Neural cell (in vitro differentiated cells): Measurements from ENCODE around the gene SLC26A9. TPM values are rescaled to one million over a fixed set of nuclear protein-coding genes. Genes with fewer than 3 reads are reported as not detected.

ENCODE experiments used
- H2AFZ ChIP-seq: fragments of 200-600, 300-800 bp; sonication (generic), shearing (Covaris generic); 2 replicates; pipeline ENCODE4 v1.6.0; 2014; ENCODE audit warnings: low read depth, mild to moderate bottlenecking, antibody characterized with exemption, low read length, moderate library complexity
- H3F3A ChIP-seq: fragments of 200-600 bp; shearing (Covaris generic); 2 replicates; pipeline ENCODE4 v1.6.1; 2016; ENCODE audit warnings: mild to moderate bottlenecking, moderate library complexity, mixed read lengths, antibody characterized with exemption, low read length; ENCODE audit not compliant: insufficient read depth, poor library complexity, severe bottlenecking
- H3K27ac ChIP-seq: fragments of 200-600, 300-800 bp; sonication (generic), shearing (Covaris generic); 2 replicates; pipeline ENCODE4 v1.5.1; 2014; ENCODE audit warnings: mild to moderate bottlenecking, low read length, moderate library complexity
- H3K27me3 ChIP-seq: fragments of 300-800, 200-600 bp; sonication (generic), shearing (Covaris generic); 2 replicates; pipeline ENCODE4 v1.6.0; 2014; ENCODE audit warnings: mild to moderate bottlenecking, low read depth, low read length, moderate library complexity; ENCODE audit not compliant: insufficient read depth
- H3K36me3 ChIP-seq: fragments of 300-800, 200-600 bp; sonication (generic), shearing (Covaris generic); 2 replicates; pipeline ENCODE4 v1.5.1; 2014; ENCODE audit warnings: mild to moderate bottlenecking, antibody characterized with exemption, low read length, moderate library complexity; ENCODE audit not compliant: insufficient read depth
- H3K4me2 ChIP-seq: fragments of 300-800, 200-600 bp; sonication (generic), shearing (Covaris generic); 2 replicates; pipeline ENCODE4 v1.6.0; 2014; ENCODE audit warnings: mild to moderate bottlenecking, low read length
- H3K4me3 ChIP-seq: fragments of 300-800, 200-600 bp; sonication (generic), shearing (Covaris generic); 2 replicates; pipeline ENCODE4 v1.5.1; 2014; ENCODE audit warnings: mild to moderate bottlenecking, low read length, moderate library complexity
- H3K79me2 ChIP-seq: fragments of 200-600 bp; shearing (Covaris generic); replicated peaks from 2 replicates; pipeline ENCODE4 v1.6.0; 2014; ENCODE audit warnings: mild to moderate bottlenecking, low read length, moderate library complexity; ENCODE audit not compliant: insufficient read depth
- H3K9ac ChIP-seq: fragments of 300-800, 200-600 bp; sonication (generic), shearing (Covaris generic); 2 replicates; pipeline ENCODE4 v1.6.1; 2016; ENCODE audit warnings: mild to moderate bottlenecking, low read length, mixed read lengths
- H3K9me2 ChIP-seq: fragments of 200-600 bp; shearing (Covaris generic); 2 replicates; pipeline ENCODE4 v1.6.1; 2016; ENCODE audit warnings: mild to moderate bottlenecking, low read length, mixed read lengths; ENCODE audit not compliant: insufficient read depth
- H3K9me3 ChIP-seq: fragments of 200-600, 300-800 bp; sonication (generic), shearing (Covaris generic); 2 replicates; pipeline ENCODE4 v1.6.1; 2016; ENCODE audit warnings: mild to moderate bottlenecking, mixed run types, low read length, moderate library complexity, mixed read lengths
- H4K20me1 ChIP-seq: fragments of 200-600 bp; shearing (Covaris generic); 2 replicates; pipeline ENCODE4 v1.6.1; 2016; ENCODE audit warnings: mild to moderate bottlenecking, mixed run types; ENCODE audit not compliant: insufficient read depth
- EP300 ChIP-seq: fragments of 450-650 bp; conservative IDR thresholded peaks from 2 replicates; pipeline ENCODE4 v1.6.1; 2014; ENCODE audit warnings: antibody characterized with exemption, mild to moderate bottlenecking, moderate library complexity; ENCODE audit not compliant: poor library complexity, severe bottlenecking
- EZH2 ChIP-seq: fragments of 200-600, 300-800 bp; shearing (Covaris generic), sonication (generic); IDR thresholded peaks from 2 replicates; pipeline ENCODE4 v1.6.1; 2014; ENCODE audit warnings: antibody characterized with exemption, low read length, borderline replicate concordance, mild to moderate bottlenecking; ENCODE audit not compliant: insufficient read depth, poor library complexity, severe bottlenecking
- MXI1 ChIP-seq: fragments of 450-650 bp; conservative IDR thresholded peaks from 2 replicates; pipeline ENCODE4 v1.6.1; 2014; ENCODE audit warnings: antibody characterized with exemption, mild to moderate bottlenecking; ENCODE audit not compliant: poor library complexity, severe bottlenecking
- POLR2AphosphoS5 ChIP-seq: IDR thresholded peaks from 2 replicates; pipeline ENCODE4 v1.6.1; 2012
- RAD21 ChIP-seq: fragments of 450-650 bp; conservative IDR thresholded peaks from 2 replicates; pipeline ENCODE4 v1.6.1; 2014; ENCODE audit warnings: antibody characterized with exemption, mild to moderate bottlenecking, moderate library complexity
- SMC3 ChIP-seq: fragments of 450-650 bp; conservative IDR thresholded peaks from 2 replicates; pipeline ENCODE4 v1.6.1; 2014; ENCODE audit warnings: antibody characterized with exemption, mild to moderate bottlenecking, moderate library complexity; ENCODE audit not compliant: poor library complexity
- TAF1 ChIP-seq: IDR thresholded peaks from 2 replicates; pipeline ENCODE4 v1.6.1; 2012; ENCODE audit warnings: low read depth
- polyA plus RNA-seq: library from polyadenylated mRNA; depleted of rRNA; stranded (reverse); fragments of >200 nt; gene quantifications from 2 replicates; pipeline ENCODE4 v1.2.3, GENCODE V29; 2014
- TF ChIP-seq, protein P1 (sequence below): fragments of 450-650 bp; IDR thresholded peaks from 2 replicates; pipeline ENCODE4 v1.5.1; 2014; ENCODE audit warnings: antibody characterized with exemption, mild to moderate bottlenecking, moderate library complexity; ENCODE audit not compliant: poor library complexity, severe bottlenecking
- TF ChIP-seq, protein P2 (sequence below): IDR thresholded peaks from 2 replicates; pipeline ENCODE4 v1.6.1; 2012; ENCODE audit warnings: borderline replicate concordance

Gene SLC26A9
- polyA plus RNA-seq, 1 donor from 2014 or later, result not detected

DNA sequence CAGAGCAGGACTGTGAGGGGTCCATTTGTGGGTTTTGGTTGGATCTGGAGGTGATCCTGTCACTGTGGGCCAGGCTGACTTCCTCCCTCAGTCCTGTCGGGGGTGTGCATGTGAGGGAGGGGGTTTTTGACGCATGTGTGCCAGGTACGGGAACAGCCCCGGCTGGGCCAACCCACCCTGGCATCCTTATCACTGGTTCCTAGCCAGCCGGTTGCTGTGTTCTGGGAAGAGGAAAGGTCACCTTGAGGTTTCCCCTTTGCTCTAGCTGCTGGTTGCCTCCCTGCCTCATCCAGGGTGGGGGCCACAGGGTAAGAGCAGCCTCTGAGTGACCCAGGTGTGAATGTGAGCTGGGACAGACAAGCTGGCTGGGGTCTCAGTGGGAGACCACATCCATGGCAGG lies 2.5 kb downstream of the SLC26A9 start:
- H3K27ac ChIP-seq, result no peak overlapping the region
- no peak overlapping the region for H3K9ac ChIP-seq
- no peaks in the 10 kb centered on the region for H3K9me3 ChIP-seq
- TF ChIP-seq SMC3 (no peak), TAF1 (no peak), POLR2AphosphoS5 (no peak)
- TF ChIP-seq, protein P1, sequence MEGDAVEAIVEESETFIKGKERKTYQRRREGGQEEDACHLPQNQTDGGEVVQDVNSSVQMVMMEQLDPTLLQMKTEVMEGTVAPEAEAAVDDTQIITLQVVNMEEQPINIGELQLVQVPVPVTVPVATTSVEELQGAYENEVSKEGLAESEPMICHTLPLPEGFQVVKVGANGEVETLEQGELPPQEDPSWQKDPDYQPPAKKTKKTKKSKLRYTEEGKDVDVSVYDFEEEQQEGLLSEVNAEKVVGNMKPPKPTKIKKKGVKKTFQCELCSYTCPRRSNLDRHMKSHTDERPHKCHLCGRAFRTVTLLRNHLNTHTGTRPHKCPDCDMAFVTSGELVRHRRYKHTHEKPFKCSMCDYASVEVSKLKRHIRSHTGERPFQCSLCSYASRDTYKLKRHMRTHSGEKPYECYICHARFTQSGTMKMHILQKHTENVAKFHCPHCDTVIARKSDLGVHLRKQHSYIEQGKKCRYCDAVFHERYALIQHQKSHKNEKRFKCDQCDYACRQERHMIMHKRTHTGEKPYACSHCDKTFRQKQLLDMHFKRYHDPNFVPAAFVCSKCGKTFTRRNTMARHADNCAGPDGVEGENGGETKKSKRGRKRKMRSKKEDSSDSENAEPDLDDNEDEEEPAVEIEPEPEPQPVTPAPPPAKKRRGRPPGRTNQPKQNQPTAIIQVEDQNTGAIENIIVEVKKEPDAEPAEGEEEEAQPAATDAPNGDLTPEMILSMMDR, result no peak
- TF ChIP-seq, protein P2, sequence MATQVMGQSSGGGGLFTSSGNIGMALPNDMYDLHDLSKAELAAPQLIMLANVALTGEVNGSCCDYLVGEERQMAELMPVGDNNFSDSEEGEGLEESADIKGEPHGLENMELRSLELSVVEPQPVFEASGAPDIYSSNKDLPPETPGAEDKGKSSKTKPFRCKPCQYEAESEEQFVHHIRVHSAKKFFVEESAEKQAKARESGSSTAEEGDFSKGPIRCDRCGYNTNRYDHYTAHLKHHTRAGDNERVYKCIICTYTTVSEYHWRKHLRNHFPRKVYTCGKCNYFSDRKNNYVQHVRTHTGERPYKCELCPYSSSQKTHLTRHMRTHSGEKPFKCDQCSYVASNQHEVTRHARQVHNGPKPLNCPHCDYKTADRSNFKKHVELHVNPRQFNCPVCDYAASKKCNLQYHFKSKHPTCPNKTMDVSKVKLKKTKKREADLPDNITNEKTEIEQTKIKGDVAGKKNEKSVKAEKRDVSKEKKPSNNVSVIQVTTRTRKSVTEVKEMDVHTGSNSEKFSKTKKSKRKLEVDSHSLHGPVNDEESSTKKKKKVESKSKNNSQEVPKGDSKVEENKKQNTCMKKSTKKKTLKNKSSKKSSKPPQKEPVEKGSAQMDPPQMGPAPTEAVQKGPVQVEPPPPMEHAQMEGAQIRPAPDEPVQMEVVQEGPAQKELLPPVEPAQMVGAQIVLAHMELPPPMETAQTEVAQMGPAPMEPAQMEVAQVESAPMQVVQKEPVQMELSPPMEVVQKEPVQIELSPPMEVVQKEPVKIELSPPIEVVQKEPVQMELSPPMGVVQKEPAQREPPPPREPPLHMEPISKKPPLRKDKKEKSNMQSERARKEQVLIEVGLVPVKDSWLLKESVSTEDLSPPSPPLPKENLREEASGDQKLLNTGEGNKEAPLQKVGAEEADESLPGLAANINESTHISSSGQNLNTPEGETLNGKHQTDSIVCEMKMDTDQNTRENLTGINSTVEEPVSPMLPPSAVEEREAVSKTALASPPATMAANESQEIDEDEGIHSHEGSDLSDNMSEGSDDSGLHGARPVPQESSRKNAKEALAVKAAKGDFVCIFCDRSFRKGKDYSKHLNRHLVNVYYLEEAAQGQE, result no peak
- no peaks in the 10 kb centered on the region for H4K20me1 ChIP-seq
- H3K4me2 ChIP-seq, result no peak overlapping the region
- no peak overlapping the region for H3K4me3 ChIP-seq
- H3K79me2 ChIP-seq, result no peaks in the 10 kb centered on the region
- no peaks in the 10 kb centered on the region for H3K27me3 ChIP-seq
- H3K9me2 ChIP-seq, result no peaks in the 10 kb centered on the region
- no peak overlapping the region for H2AFZ ChIP-seq
- H3K36me3 ChIP-seq, result no peaks in the 10 kb centered on the region
- no peaks in the 10 kb centered on the region for H3F3A ChIP-seq

DNA sequence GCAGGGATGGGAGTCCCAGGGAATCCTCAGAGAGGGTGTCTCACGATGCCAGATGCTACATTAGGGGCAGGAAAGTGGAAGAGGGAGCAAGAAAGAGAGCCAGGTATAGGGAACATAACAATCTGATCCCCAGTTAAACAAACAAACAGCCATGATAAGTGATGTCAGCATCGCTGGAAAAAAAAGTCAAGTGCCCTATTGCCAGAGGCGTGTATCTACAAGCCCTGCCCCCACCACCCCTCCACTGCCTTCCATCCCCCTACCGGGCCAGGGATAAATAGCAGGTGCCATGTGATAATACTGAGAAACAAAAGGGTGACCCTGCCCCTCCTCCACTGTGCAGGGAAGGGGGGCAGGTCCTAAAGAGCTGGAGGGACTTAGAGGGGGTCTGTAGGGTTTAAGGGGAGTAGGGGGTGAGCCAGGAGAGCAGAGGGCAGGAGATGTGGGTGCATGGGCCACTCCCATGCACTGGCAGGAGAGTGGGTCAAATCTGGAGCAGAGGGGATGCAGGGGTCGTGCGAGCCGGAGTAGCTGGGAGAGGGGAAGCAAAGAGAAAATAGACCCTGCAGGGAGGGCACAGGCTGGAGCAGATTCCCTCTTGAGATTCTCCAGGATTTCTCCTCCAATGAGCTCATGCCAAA lies 3.4 kb downstream of the SLC26A9 start:
- Histone ChIP-seq H3K27me3 (no peaks in the 10 kb centered on the region), H3K9me3 (no peaks in the 10 kb centered on the region), H3K36me3 (no peaks in the 10 kb centered on the region), H3F3A (no peaks in the 10 kb centered on the region), H3K9me2 (no peaks in the 10 kb centered on the region), H3K9ac (no peak overlapping the region), H2AFZ (no peak overlapping the region), H4K20me1 (no peaks in the 10 kb centered on the region), H3K27ac (no peak overlapping the region), H3K4me3 (no peak overlapping the region), H3K4me2 (no peak overlapping the region), H3K79me2 (no peaks in the 10 kb centered on the region)
- TF ChIP-seq RAD21, result no peak
- no peak for TF ChIP-seq SMC3
- TF ChIP-seq MXI1, result no peak
- no peak for TF ChIP-seq POLR2AphosphoS5
- no peak for TF ChIP-seq EZH2
- TF ChIP-seq, protein P2, result no peak
- TF ChIP-seq, protein P1, result no peak
- no peak for TF ChIP-seq EP300
- TF ChIP-seq TAF1, result no peak
